OCI-LY1 (cell line): Measurements from ENCODE around the gene TLX3.

Source experiments
- CTCF ChIP-seq: fragments of 200-600 bp; sonication (generic), shearing (Covaris generic); IDR thresholded peaks from 2 replicates; pipeline ENCODE4 v1.5.1; 2017; ENCODE audit warnings: mild to moderate bottlenecking, antibody characterized with exemption, low read length, moderate library complexity, mixed read lengths
- EZH2 ChIP-seq: fragments of 200-600 bp; sonication (generic), shearing (Covaris generic); IDR thresholded peaks from 2 replicates; pipeline ENCODE4 v1.8.0; 2017; ENCODE audit warnings: borderline replicate concordance, mixed run types, mild to moderate bottlenecking, antibody characterized with exemption, low read length, moderate library complexity, mixed read lengths

GRCh38 chr5:171318026-171318425 lies 9.0 kb downstream of the TLX3 start:
- no peak for TF ChIP-seq CTCF
- no peak for TF ChIP-seq EZH2
